ENCODE measurements around the gene HOXC4. TPM values are rescaled to one million over a fixed set of nuclear protein-coding genes. Genes with fewer than 3 reads are reported as not detected.

Gene HOXC4
- total RNA-seq, 1 donor from 2014 or later, result not detected

DNA sequence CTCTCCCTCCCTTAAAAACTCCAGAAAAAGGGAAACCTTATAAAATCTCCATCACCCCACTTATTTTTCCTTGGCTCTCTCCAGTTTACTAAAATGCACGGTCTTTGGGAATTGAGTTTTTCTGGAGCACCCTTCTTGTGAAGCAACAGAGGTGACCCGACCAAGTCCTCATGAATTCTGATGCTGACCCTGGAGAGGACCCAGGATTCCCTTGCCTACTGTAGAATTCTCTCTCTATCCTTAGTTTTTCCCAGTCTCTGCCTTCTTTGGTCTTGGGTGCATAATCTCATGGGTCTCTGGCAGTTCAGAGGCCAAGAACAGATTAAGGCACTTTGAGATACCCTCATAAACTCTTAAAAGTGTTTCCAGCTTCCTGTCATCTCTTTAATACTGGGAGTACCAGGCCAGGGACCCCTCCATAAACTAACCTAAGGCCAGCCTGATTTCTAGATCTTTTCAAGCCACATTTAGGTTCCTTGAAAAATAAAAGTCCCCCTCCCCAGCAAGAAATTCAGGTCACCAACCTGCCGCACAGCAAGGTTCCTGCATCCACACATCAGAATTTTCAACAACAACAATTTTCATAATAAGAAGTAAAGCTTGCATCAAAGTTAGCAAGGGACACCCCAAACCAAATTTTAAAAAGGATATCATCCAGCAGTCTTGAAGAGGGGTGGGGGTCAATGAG lies 5.1 kb upstream of the HOXC4 start:
- H3K27me3 ChIP-seq (ENCODE audit: low read depth), result peaks cover 98% of the 10 kb centered on the region
- H3K4me1 ChIP-seq, result peaks cover 24% of the 10 kb centered on the region
- H3K4me3 ChIP-seq, result no peak overlapping the region
- H3K9me3 ChIP-seq (replicated peaks), result no peaks in the 10 kb centered on the region
- H3K27ac ChIP-seq (replicated peaks), result no peak overlapping the region
- TF ChIP-seq, protein P1, sequence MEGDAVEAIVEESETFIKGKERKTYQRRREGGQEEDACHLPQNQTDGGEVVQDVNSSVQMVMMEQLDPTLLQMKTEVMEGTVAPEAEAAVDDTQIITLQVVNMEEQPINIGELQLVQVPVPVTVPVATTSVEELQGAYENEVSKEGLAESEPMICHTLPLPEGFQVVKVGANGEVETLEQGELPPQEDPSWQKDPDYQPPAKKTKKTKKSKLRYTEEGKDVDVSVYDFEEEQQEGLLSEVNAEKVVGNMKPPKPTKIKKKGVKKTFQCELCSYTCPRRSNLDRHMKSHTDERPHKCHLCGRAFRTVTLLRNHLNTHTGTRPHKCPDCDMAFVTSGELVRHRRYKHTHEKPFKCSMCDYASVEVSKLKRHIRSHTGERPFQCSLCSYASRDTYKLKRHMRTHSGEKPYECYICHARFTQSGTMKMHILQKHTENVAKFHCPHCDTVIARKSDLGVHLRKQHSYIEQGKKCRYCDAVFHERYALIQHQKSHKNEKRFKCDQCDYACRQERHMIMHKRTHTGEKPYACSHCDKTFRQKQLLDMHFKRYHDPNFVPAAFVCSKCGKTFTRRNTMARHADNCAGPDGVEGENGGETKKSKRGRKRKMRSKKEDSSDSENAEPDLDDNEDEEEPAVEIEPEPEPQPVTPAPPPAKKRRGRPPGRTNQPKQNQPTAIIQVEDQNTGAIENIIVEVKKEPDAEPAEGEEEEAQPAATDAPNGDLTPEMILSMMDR (IDR thresholded peaks at IDR 0.05; ENCODE audit: borderline replicate concordance), result no peak
- intact Hi-C loops (cut with micrococcal nuclease), result no loop called here
- no peak for DNase-seq
- H3K36me3 ChIP-seq, result no peaks in the 10 kb centered on the region

DNA sequence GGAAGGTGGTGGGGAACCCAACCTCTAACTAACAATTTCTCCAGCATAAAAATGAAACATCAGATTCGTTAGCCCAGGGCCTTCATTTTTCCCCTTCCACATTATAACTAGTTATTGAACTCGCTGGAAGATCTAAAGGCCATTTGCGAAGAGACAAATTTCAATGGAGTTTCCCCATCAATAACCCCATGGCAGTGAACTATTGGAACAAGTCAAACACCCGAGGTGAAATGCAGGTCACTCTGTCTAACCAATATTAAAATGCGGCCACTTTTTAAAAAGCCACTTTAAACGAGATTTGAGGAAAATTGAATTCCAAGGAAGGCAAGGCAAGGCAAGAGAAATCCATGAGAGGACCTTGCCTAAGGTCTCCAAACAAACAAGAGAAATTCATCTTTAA lies 4.5 kb upstream of the HOXC4 start:
- no peak overlapping the region for H3K27ac ChIP-seq (replicated peaks)
- no peaks in the 10 kb centered on the region for H3K36me3 ChIP-seq
- intact Hi-C loops (cut with micrococcal nuclease), result no loop called here
- H3K27me3 ChIP-seq (ENCODE audit: low read depth), result peaks cover 99% of the 10 kb centered on the region
- TF ChIP-seq, protein P1 (IDR thresholded peaks at IDR 0.05; ENCODE audit: borderline replicate concordance), result no peak
- no peak for DNase-seq
- H3K9me3 ChIP-seq (replicated peaks), result no peaks in the 10 kb centered on the region
- H3K4me3 ChIP-seq, result no peak overlapping the region
- peaks cover 30% of the 10 kb centered on the region for H3K4me1 ChIP-seq

DNA sequence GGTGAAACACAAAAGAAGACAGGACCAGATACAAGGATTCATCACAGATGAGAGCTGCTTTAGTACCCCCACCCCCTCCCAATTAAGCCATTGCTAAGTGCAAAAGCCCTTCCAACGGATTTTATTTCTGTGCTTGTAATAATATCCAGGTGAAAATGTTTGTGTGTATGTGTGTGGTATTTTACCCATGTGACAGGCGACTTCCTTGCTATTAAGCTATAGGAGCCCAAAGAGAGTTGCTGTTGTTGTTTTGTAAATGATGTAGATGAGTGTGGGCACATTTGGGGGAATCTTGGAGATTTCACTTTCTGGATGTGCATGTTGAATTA lies 3.2 kb upstream of the HOXC4 start:
- DNase-seq, result no peak
- TF ChIP-seq, protein P1 (IDR thresholded peaks at IDR 0.05; ENCODE audit: borderline replicate concordance), result no peak
- no peaks in the 10 kb centered on the region for H3K36me3 ChIP-seq
- peaks cover 99% of the 10 kb centered on the region for H3K27me3 ChIP-seq (ENCODE audit: low read depth)
- H3K4me3 ChIP-seq, result no peak overlapping the region
- peaks cover 31% of the 10 kb centered on the region for H3K4me1 ChIP-seq
- no peak overlapping the region for H3K27ac ChIP-seq (replicated peaks)
- no peaks in the 10 kb centered on the region for H3K9me3 ChIP-seq (replicated peaks)
- intact Hi-C loops (cut with micrococcal nuclease), result no loop called here

DNA sequence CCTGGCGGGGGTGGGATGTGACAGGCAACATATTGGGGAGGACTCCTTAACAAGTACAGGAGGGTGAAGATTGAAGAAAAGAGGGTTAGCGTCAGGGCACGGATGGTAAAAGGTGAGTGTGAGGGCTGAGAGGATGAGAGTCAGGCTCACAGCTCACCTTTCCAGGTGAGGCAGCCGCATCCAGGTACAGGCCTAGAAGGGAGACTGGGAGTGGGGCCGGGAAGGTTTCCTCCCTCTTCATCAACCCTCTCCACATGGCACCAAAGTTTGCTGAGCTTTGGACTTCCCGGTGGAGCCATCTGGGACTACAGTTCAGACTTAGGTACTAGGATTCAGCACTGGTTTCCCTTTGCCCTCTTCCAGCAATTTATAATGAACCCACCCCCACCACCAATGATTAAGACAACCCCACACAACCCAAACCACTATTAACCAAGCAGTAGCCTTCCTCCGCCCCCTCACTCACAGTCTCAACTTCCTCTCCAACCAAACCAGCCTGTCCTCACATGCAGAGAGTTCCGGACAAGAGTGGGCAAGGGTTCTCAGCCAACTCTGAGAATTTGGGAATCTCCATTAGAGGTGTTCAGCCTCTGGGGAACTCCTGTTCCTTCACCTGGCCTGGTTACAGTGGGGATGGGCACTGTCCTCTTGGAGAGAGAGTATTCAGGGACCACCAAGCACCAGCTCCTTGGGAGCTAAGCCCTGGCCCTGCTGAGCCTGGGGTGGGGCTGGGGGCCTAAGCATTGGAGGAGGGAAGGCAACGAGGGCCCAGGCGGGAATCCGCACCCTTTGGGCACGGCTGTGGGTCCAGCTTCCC lies 2.4 kb upstream of the HOXC4 start:
- no peak overlapping the region for H3K4me3 ChIP-seq
- H3K9me3 ChIP-seq (replicated peaks), result no peaks in the 10 kb centered on the region
- no peak overlapping the region for H3K27ac ChIP-seq (replicated peaks)
- no peaks in the 10 kb centered on the region for H3K36me3 ChIP-seq
- DNase-seq, result no peak
- H3K4me1 ChIP-seq, result peaks cover 31% of the 10 kb centered on the region
- TF ChIP-seq, protein P1 (IDR thresholded peaks at IDR 0.05; ENCODE audit: borderline replicate concordance), result no peak
- intact Hi-C loops (cut with micrococcal nuclease), result no loop called here
- peaks cover 99% of the 10 kb centered on the region for H3K27me3 ChIP-seq (ENCODE audit: low read depth)

DNA sequence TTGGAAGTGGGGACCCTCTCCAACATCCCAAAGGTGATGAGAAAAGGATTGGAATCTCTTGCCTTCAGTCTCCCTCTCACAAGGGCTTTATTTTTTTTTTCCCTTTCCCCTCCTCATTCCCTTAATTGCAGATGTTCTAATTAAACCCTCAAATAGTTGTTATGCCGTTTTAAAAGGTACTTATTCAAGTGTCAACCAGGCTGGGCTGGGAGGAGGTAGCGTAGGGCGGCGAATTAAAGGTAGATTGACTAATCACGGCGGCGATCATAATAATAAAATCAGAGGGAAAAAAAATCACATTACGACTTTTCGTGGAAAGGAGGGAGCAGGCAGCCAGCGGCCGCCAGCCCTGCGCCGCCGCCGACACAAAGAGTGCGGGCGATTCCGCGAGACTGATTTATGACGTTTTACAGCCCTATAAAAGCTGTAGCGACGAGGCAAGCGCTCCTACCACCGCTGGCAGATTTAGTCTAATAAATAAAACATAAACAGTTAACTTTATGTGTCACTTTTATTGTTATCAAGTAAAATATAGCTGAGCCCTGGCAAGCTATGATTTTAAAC lies 1.7 kb upstream of the HOXC4 start:
- DNase-seq, result no peak
- intact Hi-C loops (cut with micrococcal nuclease), result no loop called here
- Histone ChIP-seq H3K27me3 (ENCODE audit: low read depth) (peaks cover 99% of the 10 kb centered on the region), H3K9me3 (replicated peaks) (no peaks in the 10 kb centered on the region), H3K4me3 (no peak overlapping the region), H3K27ac (replicated peaks) (no peak overlapping the region), H3K4me1 (peaks cover 27% of the 10 kb centered on the region), H3K36me3 (no peaks in the 10 kb centered on the region)
- TF ChIP-seq, protein P1 (IDR thresholded peaks at IDR 0.05; ENCODE audit: borderline replicate concordance), result no peak

Data from left ventricle myocardium inferior (tissue), 1 donor.